PC-9 (cell line): Measurements from ENCODE around the gene LDAF1. TPM values are rescaled to one million over a fixed set of nuclear protein-coding genes. Genes with fewer than 3 reads are reported as not detected.

Source experiments
- BruUV-seq: library from RNA; stranded (reverse); fragments of 400-500 nt; replicated peaks from 2 replicates; lab custom pipeline; 2021; lab: Mats Ljungman, UMichigan
- CTCF ChIA-PET: fragments of 300-600 bp; sonication (Branson Sonifier 250); formaldehyde crosslinking; loops from one replicate; lab custom pipeline; 2022; ENCODE audit warnings: antibody characterized with exemption; lab: Charles Lee
- POLR2A ChIA-PET: fragments of 300-600 bp; sonication (Branson Sonifier 250); formaldehyde crosslinking; loops from one replicate; lab custom pipeline; 2022; ENCODE audit warnings: antibody characterized with exemption; ENCODE audit not compliant: unreplicated experiment; lab: Charles Lee
- DNase-seq, 2 experiments: peaks; one replicate each; pipeline versions ENCODE4 v3.0.0 to v3.0.0-alpha.2; 2015 to 2022; ENCODE audit warnings: mixed read lengths in 1 of 2
- H2AFZ ChIP-seq: fragments of 200-600 bp; sonication (generic); 2 replicates; pipeline ENCODE4 v1.8.1; 2017; ENCODE audit warnings: antibody characterized with exemption
- H3F3A ChIP-seq: fragments of 200-600 bp; sonication (generic); 2 replicates; pipeline ENCODE4 v1.8.1; 2017; ENCODE audit warnings: antibody characterized with exemption, mild to moderate bottlenecking, low read depth; ENCODE audit not compliant: insufficient read depth
- H3K27ac ChIP-seq: fragments of 200-600 bp; sonication (generic); 2 replicates; pipeline ENCODE4 v1.6.1; 2016; ENCODE audit warnings: mixed run types
- H3K27me3 ChIP-seq: fragments of 200-600 bp; sonication (generic); 2 replicates; pipeline ENCODE4 v1.6.1; 2016; ENCODE audit warnings: low read depth, mixed run types; ENCODE audit not compliant: insufficient read depth
- H3K36me3 ChIP-seq: fragments of 200-600 bp; sonication (generic); 2 replicates; pipeline ENCODE4 v1.6.1; 2016; ENCODE audit warnings: low read depth, mixed run types
- H3K4me1 ChIP-seq: fragments of 200-600 bp; sonication (generic); replicated peaks from 2 replicates; pipeline ENCODE4 v1.6.1; 2016; ENCODE audit warnings: mixed run types; ENCODE audit not compliant: insufficient read depth
- H3K4me2 ChIP-seq: fragments of 200-600 bp; sonication (generic); 2 replicates; pipeline ENCODE4 v1.6.1; 2017; ENCODE audit warnings: mixed run types
- H3K4me3 ChIP-seq: fragments of 200-600 bp; sonication (generic); 2 replicates; pipeline ENCODE4 v1.6.1; 2016; ENCODE audit warnings: mixed run types
- H3K79me2 ChIP-seq: fragments of 200-600 bp; sonication (generic); 2 replicates; pipeline ENCODE4 v1.6.1; 2017; ENCODE audit warnings: low read depth, mixed run types
- H3K9me2 ChIP-seq: fragments of 200-600 bp; sonication (generic); 2 replicates; pipeline ENCODE4 v1.8.1; 2017; ENCODE audit warnings: mild to moderate bottlenecking; ENCODE audit not compliant: insufficient read depth
- H3K9me3 ChIP-seq: fragments of 200-600 bp; sonication (generic); 2 replicates; pipeline ENCODE4 v1.8.1; 2016; ENCODE audit warnings: low read depth; ENCODE audit not compliant: insufficient read depth
- H4K20me1 ChIP-seq: fragments of 200-600 bp; sonication (generic); 2 replicates; pipeline ENCODE4 v1.8.1; 2017; ENCODE audit not compliant: insufficient read depth
- EZH2 ChIP-seq: fragments of 200-600 bp; sonication (generic); IDR thresholded peaks from 2 replicates; pipeline ENCODE4 v1.8.0; 2017; ENCODE audit warnings: antibody characterized with exemption, low read depth
- intact Hi-C: fragments of 100-400 bp; cut with micrococcal nuclease; formaldehyde crosslinking; loops from one replicate; pipeline ENCODE4 v1.10.0; 2022; ENCODE audit not compliant: unreplicated experiment
- total RNA-seq: library from RNA; stranded (reverse); gene quantifications from 2 replicates; pipeline ENCODE4 v1.2.3, GENCODE V29; 2021
- TF ChIP-seq, protein P1 (sequence below): fragments of 200-600 bp; sonication (generic); conservative IDR thresholded peaks from 2 replicates; pipeline ENCODE4 v1.6.1; 2017; ENCODE audit warnings: mixed run types, antibody characterized with exemption, mild to moderate bottlenecking, moderate library complexity

The LDAF1 gene
- total RNA-seq, 1 experiment from 2014 or later, result 47.6 TPM

DNA sequence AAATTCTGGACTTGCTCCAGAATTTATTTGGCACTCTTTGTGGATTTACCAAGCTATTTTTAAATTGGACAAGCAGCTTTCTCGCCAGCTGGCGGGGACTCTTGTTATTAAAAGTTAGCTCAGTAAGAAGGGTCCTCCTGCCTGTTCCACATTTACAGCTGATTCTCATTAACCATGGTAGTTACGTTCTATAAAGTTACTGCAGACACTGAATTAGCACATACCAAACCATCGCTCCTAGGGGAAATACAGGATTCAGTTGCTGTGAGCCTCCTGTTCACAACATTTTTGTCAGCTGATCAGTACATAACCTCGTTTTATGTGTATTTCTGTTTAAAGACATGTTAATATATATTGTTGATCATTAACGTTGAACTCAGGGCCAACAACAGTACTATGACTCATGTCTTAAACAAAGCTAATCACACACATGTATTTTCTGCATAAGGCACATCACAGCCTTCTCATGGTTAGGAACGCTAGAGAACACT lies 4.2 kb downstream of the LDAF1 start:
- Histone ChIP-seq H3K27ac (no peak overlapping the region), H3K9me2 (no peaks in the 10 kb centered on the region), H3K4me3 (no peak overlapping the region), H3K79me2 (peaks cover 20% of the 10 kb centered on the region), H2AFZ (no peak overlapping the region), H3K36me3 (peaks cover 26% of the 10 kb centered on the region), H3F3A (peaks cover 5% of the 10 kb centered on the region; the same call in 1 of the 2 replicates), H4K20me1 (peaks cover 3% of the 10 kb centered on the region), H3K4me1 (peaks cover 16% of the 10 kb centered on the region), H3K27me3 (no peaks in the 10 kb centered on the region), H3K9me3 (no peaks in the 10 kb centered on the region), H3K4me2 (no peak overlapping the region)
- CTCF ChIA-PET, result no interaction called here
- POLR2A ChIA-PET, result no interaction called here
- TF ChIP-seq EZH2, result no peak
- TF ChIP-seq, protein P1, sequence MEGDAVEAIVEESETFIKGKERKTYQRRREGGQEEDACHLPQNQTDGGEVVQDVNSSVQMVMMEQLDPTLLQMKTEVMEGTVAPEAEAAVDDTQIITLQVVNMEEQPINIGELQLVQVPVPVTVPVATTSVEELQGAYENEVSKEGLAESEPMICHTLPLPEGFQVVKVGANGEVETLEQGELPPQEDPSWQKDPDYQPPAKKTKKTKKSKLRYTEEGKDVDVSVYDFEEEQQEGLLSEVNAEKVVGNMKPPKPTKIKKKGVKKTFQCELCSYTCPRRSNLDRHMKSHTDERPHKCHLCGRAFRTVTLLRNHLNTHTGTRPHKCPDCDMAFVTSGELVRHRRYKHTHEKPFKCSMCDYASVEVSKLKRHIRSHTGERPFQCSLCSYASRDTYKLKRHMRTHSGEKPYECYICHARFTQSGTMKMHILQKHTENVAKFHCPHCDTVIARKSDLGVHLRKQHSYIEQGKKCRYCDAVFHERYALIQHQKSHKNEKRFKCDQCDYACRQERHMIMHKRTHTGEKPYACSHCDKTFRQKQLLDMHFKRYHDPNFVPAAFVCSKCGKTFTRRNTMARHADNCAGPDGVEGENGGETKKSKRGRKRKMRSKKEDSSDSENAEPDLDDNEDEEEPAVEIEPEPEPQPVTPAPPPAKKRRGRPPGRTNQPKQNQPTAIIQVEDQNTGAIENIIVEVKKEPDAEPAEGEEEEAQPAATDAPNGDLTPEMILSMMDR, result no peak
- BruUV-seq, result no TSS peak
- DNase-seq, result no peak
- intact Hi-C loops, result no loop called here

DNA sequence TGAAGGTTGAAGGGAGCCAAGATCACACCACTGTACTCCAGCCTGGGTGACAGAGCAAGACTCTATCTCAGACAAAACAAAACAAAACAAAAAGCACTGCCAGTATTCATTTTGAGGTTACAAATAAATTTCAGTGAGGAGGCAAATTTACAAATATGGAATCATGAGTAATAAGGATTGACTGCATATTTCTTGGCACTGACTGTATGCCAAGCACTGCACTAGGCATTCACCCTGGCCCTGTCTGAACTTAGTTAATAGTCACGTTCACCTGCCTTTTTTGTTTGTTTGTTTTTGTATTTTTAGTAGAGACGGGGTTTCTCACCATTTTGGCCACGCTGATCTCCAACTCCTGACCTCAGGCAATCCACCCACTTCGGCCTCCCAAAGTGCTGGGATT lies 5.1 kb downstream of the LDAF1 start:
- no peak overlapping the region for H3K27ac ChIP-seq
- peaks cover 11% of the 10 kb centered on the region for H3K4me1 ChIP-seq
- peaks cover 5% of the 10 kb centered on the region; the same call in 1 of the 2 replicates for H3F3A ChIP-seq
- peaks cover 26% of the 10 kb centered on the region for H3K36me3 ChIP-seq
- H4K20me1 ChIP-seq, result peaks cover 3% of the 10 kb centered on the region
- BruUV-seq, result no TSS peak
- peaks cover 23% of the 10 kb centered on the region for H3K79me2 ChIP-seq
- TF ChIP-seq, protein P1, result no peak
- no peak for TF ChIP-seq EZH2
- no peak overlapping the region for H2AFZ ChIP-seq
- H3K9me2 ChIP-seq, result no peaks in the 10 kb centered on the region
- no peak for DNase-seq
- H3K27me3 ChIP-seq, result no peaks in the 10 kb centered on the region
- intact Hi-C loops, result no loop called here
- H3K9me3 ChIP-seq, result no peaks in the 10 kb centered on the region
- POLR2A ChIA-PET, result no interaction called here
- no peak overlapping the region for H3K4me2 ChIP-seq
- H3K4me3 ChIP-seq, result no peak overlapping the region
- CTCF ChIA-PET, result no interaction called here

DNA sequence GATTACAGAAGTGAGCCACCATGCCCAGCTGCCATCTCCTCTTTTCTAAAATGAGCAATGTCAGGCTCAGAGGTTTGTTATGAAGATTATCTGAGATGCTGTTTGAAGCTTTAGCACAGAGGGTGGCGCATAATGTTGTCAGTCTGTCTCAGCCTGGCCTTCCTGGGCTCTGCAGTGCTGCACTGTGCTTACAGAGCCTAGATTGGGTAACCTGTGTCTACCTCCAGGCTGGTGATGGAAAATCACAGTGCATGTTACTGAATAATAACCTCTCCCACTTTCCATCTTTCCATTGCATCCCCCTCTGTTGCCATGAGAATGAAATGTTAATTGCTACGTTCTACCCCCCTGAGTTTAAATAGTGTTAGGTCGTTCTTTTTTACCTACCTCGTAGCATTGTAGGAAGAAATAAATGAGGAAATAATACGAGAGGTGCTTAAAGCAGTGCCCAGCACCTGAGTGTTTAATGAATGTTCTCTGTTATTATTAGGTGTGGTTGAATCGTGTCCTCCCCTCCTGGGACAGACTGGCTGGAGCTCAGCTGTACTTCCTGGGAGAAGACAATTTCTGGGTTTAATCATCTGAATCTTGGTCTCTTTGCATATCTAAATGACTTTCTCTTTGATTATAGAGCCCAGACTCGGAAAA lies 6.2 kb downstream of the LDAF1 start:
- Histone ChIP-seq H3K4me2 (no peak overlapping the region), H3K79me2 (peaks cover 23% of the 10 kb centered on the region), H3K4me3 (no peak overlapping the region), H2AFZ (no peak overlapping the region), H3K36me3 (peaks cover 33% of the 10 kb centered on the region), H3F3A (peaks cover 4% of the 10 kb centered on the region; the same call in 1 of the 2 replicates), H3K9me2 (no peaks in the 10 kb centered on the region), H3K9me3 (no peaks in the 10 kb centered on the region), H3K27me3 (no peaks in the 10 kb centered on the region), H3K4me1 (peaks cover 11% of the 10 kb centered on the region), H4K20me1 (peaks cover 3% of the 10 kb centered on the region), H3K27ac (no peak overlapping the region)
- no TSS peak for BruUV-seq
- TF ChIP-seq EZH2, result no peak
- TF ChIP-seq, protein P1, result no peak
- intact Hi-C loops, result no loop called here
- CTCF ChIA-PET, result no interaction called here
- no peak for DNase-seq
- POLR2A ChIA-PET, result no interaction called here
